Measurements from ENCODE around the gene MANEA.

Gene MANEA

GRCh38 chr6:95577304-95578105 is at the start of gene MANEA:
TSS of gene MANEA (plus strand) at chr6:95577535. CDS start at chr6:95586440, 8,905 bp downstream.
- peak; percentile 92 for ATAC-seq
- TF ChIP-seq PPARA (CRISPR knock-in tag; IDR thresholded peaks at IDR 0.05; ENCODE audit: borderline replicate concordance) (no peak), SNAI2 (CRISPR knock-in tag; IDR thresholded peaks at IDR 0.05) (no peak), ISL1 (CRISPR knock-in tag; IDR thresholded peaks at IDR 0.05) (no peak), ZFP30 (CRISPR knock-in tag; IDR thresholded peaks at IDR 0.05) (no peak), PATZ1 (CRISPR knock-in tag; IDR thresholded peaks at IDR 0.05; ENCODE audit: borderline replicate concordance) (no peak)

- ATAC-seq = no peak
- no peak for TF ChIP-seq BACH2 (CRISPR knock-in tag; IDR thresholded peaks at IDR 0.05; ENCODE audit: borderline replicate concordance)
Measured at GRCh38 chr6:95529762-95530161, 47.6 kb upstream of the MANEA start.

GRCh38 chr6:95530176-95530819 is 47.0 kb upstream of the MANEA start:
- no peak for TF ChIP-seq ESRRG (CRISPR knock-in tag; IDR thresholded peaks at IDR 0.05)
- no peak for TF ChIP-seq CSDC2 (CRISPR knock-in tag; IDR thresholded peaks at IDR 0.05)
- no peak for TF ChIP-seq ZFP30 (CRISPR knock-in tag; IDR thresholded peaks at IDR 0.05)
- no peak for TF ChIP-seq CSRNP3 (CRISPR knock-in tag; IDR thresholded peaks at IDR 0.05)
- TF ChIP-seq ZNF565 (CRISPR knock-in tag; conservative IDR thresholded peaks at IDR 0.05; ENCODE audit: low read depth) = no peak
- no peak for TF ChIP-seq ARNTL (CRISPR knock-in tag; IDR thresholded peaks at IDR 0.05; ENCODE audit: borderline replicate concordance, low read depth)
- no peak for TF ChIP-seq ISL1 (CRISPR knock-in tag; IDR thresholded peaks at IDR 0.05)
- TF ChIP-seq PPARA (CRISPR knock-in tag; IDR thresholded peaks at IDR 0.05; ENCODE audit: borderline replicate concordance) = no peak
- no peak for TF ChIP-seq TOX (CRISPR knock-in tag; IDR thresholded peaks at IDR 0.05; ENCODE audit: borderline replicate concordance)
- no peak for TF ChIP-seq CREB5 (CRISPR knock-in tag; IDR thresholded peaks at IDR 0.05; ENCODE audit: low read depth)
- TF ChIP-seq SNAI2 (CRISPR knock-in tag; IDR thresholded peaks at IDR 0.05) = no peak
- no peak for TF ChIP-seq TCF4 (CRISPR knock-in tag; IDR thresholded peaks at IDR 0.05; ENCODE audit: borderline replicate concordance)
- no peak for TF ChIP-seq GLIS3 (CRISPR knock-in tag; IDR thresholded peaks at IDR 0.05)
- no peak for TF ChIP-seq TSHZ2 (CRISPR knock-in tag; IDR thresholded peaks at IDR 0.05)
- no peak for TF ChIP-seq OSR1 (CRISPR knock-in tag; IDR thresholded peaks at IDR 0.05)
- no peak for ATAC-seq

GRCh38 chr6:95543798-95544197 is 33.5 kb upstream of the MANEA start:
- ATAC-seq = no peak
- TF ChIP-seq PPARA (CRISPR knock-in tag; IDR thresholded peaks at IDR 0.05; ENCODE audit: borderline replicate concordance) = no peak
- no peak for TF ChIP-seq POU6F1 (CRISPR knock-in tag; IDR thresholded peaks at IDR 0.05; ENCODE audit: borderline replicate concordance, low read depth)
- no peak for TF ChIP-seq RARB (CRISPR knock-in tag; IDR thresholded peaks at IDR 0.05)
- no peak for TF ChIP-seq ZC3H10 (CRISPR knock-in tag; IDR thresholded peaks at IDR 0.05)
- TF ChIP-seq ZNF565 (CRISPR knock-in tag; conservative IDR thresholded peaks at IDR 0.05; ENCODE audit: low read depth) = no peak
- TF ChIP-seq GLIS3 (CRISPR knock-in tag; IDR thresholded peaks at IDR 0.05) = no peak
- TF ChIP-seq TOX (CRISPR knock-in tag; IDR thresholded peaks at IDR 0.05; ENCODE audit: borderline replicate concordance) = no peak
- no peak for TF ChIP-seq CSRNP3 (CRISPR knock-in tag; IDR thresholded peaks at IDR 0.05)
- no peak for TF ChIP-seq SNAI2 (CRISPR knock-in tag; IDR thresholded peaks at IDR 0.05)
- no peak for TF ChIP-seq ESRRG (CRISPR knock-in tag; IDR thresholded peaks at IDR 0.05)
- no peak for TF ChIP-seq PATZ1 (CRISPR knock-in tag; IDR thresholded peaks at IDR 0.05; ENCODE audit: borderline replicate concordance)
- no peak for TF ChIP-seq ZFP3 (CRISPR knock-in tag; IDR thresholded peaks at IDR 0.05)
